Activated CD8-positive, alpha-beta T cell treated with anti-CD3 and anti-CD28 coated beads, Interleukin-2, amount 10 ng/mL, durations not matched to agents 7 days and 5 days (primary cell): ENCODE results near the gene CCDC142. TPM values are rescaled to one million over a fixed set of nuclear protein-coding genes. Genes with fewer than 3 reads are reported as not detected.
A peak's percentile ranks its signal among the peaks of the same experiment; 100 is the strongest.

Source experiments
- ATAC-seq: fragments of 150-1000 bp; cut with Tn5 transposase; one replicate; pipeline ENCODE4 v1.10.0; 2021; ENCODE audit warnings: moderate library complexity
- CTCF ChIA-PET: fragments of 350-600 bp; sonication (Branson Sonifier 250); formaldehyde crosslinking; loops from one replicate; lab custom pipeline; 2021; ENCODE audit warnings: antibody characterized with exemption; lab: Charles Lee
- POLR2A ChIA-PET: fragments of 350-600 bp; sonication (Branson Sonifier 250); formaldehyde crosslinking; loops from one replicate; lab custom pipeline; 2021; ENCODE audit warnings: antibody characterized with exemption; lab: Charles Lee
- DNase-seq: peaks from one replicate; pipeline ENCODE4 v3.0.0-alpha.2; 2020
- H3K27ac Mint-ChIP-seq: one replicate; pipeline ENCODE4 v1.8.0; 2021; ENCODE audit warnings: mild to moderate bottlenecking, mixed read lengths
- H3K27me3 Mint-ChIP-seq: one replicate; pipeline ENCODE4 v1.8.0; 2021; ENCODE audit warnings: low read depth, mixed read lengths
- H3K36me3 Mint-ChIP-seq: one replicate; pipeline ENCODE4 v1.8.0; 2021; ENCODE audit warnings: low read depth, mixed read lengths
- H3K4me1 Mint-ChIP-seq: one replicate; pipeline ENCODE4 v1.8.0; 2021; ENCODE audit warnings: low read depth, mixed read lengths
- H3K4me3 Mint-ChIP-seq: one replicate; pipeline ENCODE4 v1.8.0; 2021; ENCODE audit warnings: mild to moderate bottlenecking, mixed read lengths
- H3K9me3 Mint-ChIP-seq: one replicate; pipeline ENCODE4 v1.8.0; 2022; ENCODE audit warnings: mixed read lengths; ENCODE audit not compliant: insufficient read depth
- total RNA-seq, 2 experiments: library from RNA; stranded (reverse); gene quantifications; one replicate each; pipeline ENCODE4 v1.2.3, GENCODE V29; 2021

The CCDC142 gene
- total RNA-seq: 10 to 100 TPM; 22.5 to 26.7 TPM

- Mint-ChIP-seq H3K4me3 (peak within 1 kb of the TSS; percentile 100), H3K27me3 (no peaks in the 10 kb centered on the region), H3K4me1 (peaks cover 41% of the 10 kb centered on the region), H3K27ac (peak within 1 kb of the TSS; percentile 100), H3K9me3 (no peaks in the 10 kb centered on the region), H3K36me3 (peaks cover 43% of the 10 kb centered on the region)
- peak; percentile 97 for DNase-seq
- ChIA-PET POLR2A (interaction anchor here (0.6 to 4.1 kb wide), 16 partner anchors 8 to 1306 kb away, joined by 3 to 39 read pairs (median 6); partner anchors contain the start of genes AUP1, DQX1, HTRA2 and INO80B), CTCF (interaction anchor here (0.8 to 7.0 kb wide), 26 partner anchors 9 to 119 kb away, joined by 3 to 101 read pairs (median 7); partner anchors contain the start of genes AUP1, DQX1, HTRA2 and INO80B)
- ATAC-seq: peak; percentile 95
Measured at GRCh38 chr2:74482801-74483674, at the start of gene CCDC142, which contains the start of gene TTC31. Gene CCDC142 (minus strand): TSS chr2:74482998. CDS start chr2:74482837, 161 bp downstream. Gene TTC31 (plus strand): TSS chr2:74483081. CDS start chr2:74483096, 15 bp downstream.

GRCh38 chr2:74532222-74532621, 49.4 kb upstream of the CCDC142 start:
- CTCF ChIA-PET: interaction anchor here (0.7 to 5.0 kb wide), 32 partner anchors 8 to 282 kb away, joined by 3 to 76 read pairs (median 5); partner anchors contain the start of genes C2orf81, CCDC142, INO80B and LBX2
- peaks cover 4% of the 10 kb centered on the region for H3K27me3 Mint-ChIP-seq

GRCh38 chr2:74531666-74532065, 48.9 kb upstream of the CCDC142 start:
- Mint-ChIP-seq H3K4me3 (peak overlapping the region; percentile 95), H3K27me3 (no peaks in the 10 kb centered on the region), H3K9me3 (no peaks in the 10 kb centered on the region), H3K36me3 (peaks cover 48% of the 10 kb centered on the region), H3K27ac (peak overlapping the region; percentile 46), H3K4me1 (peaks cover 41% of the 10 kb centered on the region)
- ATAC-seq: no peak
- ChIA-PET CTCF (interaction anchor here (0.7 to 5.0 kb wide), 32 partner anchors 9 to 281 kb away, joined by 3 to 76 read pairs (median 5); partner anchors contain the start of genes C2orf81, CCDC142, INO80B and LBX2), POLR2A (interaction anchor here (0.8 to 5.1 kb wide), 14 partner anchors 8 to 77 kb away, joined by 3 to 33 read pairs (median 6); partner anchors contain the start of genes CCDC142, INO80B, MRPL53 and TTC31)
- no peak for DNase-seq

More at GRCh38 chr2:74532222-74532621, 49.4 kb upstream of the CCDC142 start:
- POLR2A ChIA-PET: interaction anchor here (0.8 to 5.1 kb wide), 9 partner anchors 19 to 78 kb away, joined by 3 to 33 read pairs (median 5); partner anchors contain the start of genes CCDC142, INO80B, MRPL53 and TTC31
- H3K9me3 Mint-ChIP-seq: no peaks in the 10 kb centered on the region
- H3K4me3 Mint-ChIP-seq: peak overlapping the region; percentile 95
- peaks cover 43% of the 10 kb centered on the region for H3K36me3 Mint-ChIP-seq
- H3K4me1 Mint-ChIP-seq: peaks cover 38% of the 10 kb centered on the region
- peak overlapping the region; percentile 46 for H3K27ac Mint-ChIP-seq
- no peak for ATAC-seq
- DNase-seq: no peak

GRCh38 chr2:74530239-74531187, 47.7 kb upstream of the CCDC142 start:
- peak; percentile 64 for DNase-seq
- no peaks in the 10 kb centered on the region for H3K27me3 Mint-ChIP-seq
- CTCF ChIA-PET: interaction anchor here (0.7 to 5.0 kb wide), 23 partner anchors 11 to 259 kb away, joined by 3 to 76 read pairs (median 7); partner anchors contain the start of genes CCDC142, INO80B, LBX2 and PCGF1
- H3K9me3 Mint-ChIP-seq: no peaks in the 10 kb centered on the region
- H3K4me1 Mint-ChIP-seq: peaks cover 50% of the 10 kb centered on the region
- peak overlapping the region; percentile 93 for H3K27ac Mint-ChIP-seq
- POLR2A ChIA-PET: interaction anchor here (0.6 to 5.1 kb wide), 24 partner anchors 8 to 383 kb away, joined by 3 to 33 read pairs (median 5); partner anchors contain the start of genes CCDC142, INO80B, MOB1A and MRPL53
- peak; percentile 24 for ATAC-seq
- H3K36me3 Mint-ChIP-seq: peaks cover 56% of the 10 kb centered on the region
- peak overlapping the region; percentile 95 for H3K4me3 Mint-ChIP-seq

GRCh38 chr2:74529357-74530238, 46.8 kb upstream of the CCDC142 start, which contains the start of the genes AUP1 and HTRA2:
Gene AUP1 (minus strand): TSS chr2:74529706. CDS start chr2:74529629, 77 bp downstream.
Gene HTRA2 (plus strand): TSS chr2:74529933. CDS start chr2:74530007, 74 bp downstream.
- Mint-ChIP-seq H3K27ac (peak within 1 kb of the TSS; percentile 93), H3K4me3 (peak within 1 kb of the TSS; percentile 95), H3K9me3 (no peaks in the 10 kb centered on the region), H3K36me3 (peaks cover 59% of the 10 kb centered on the region), H3K27me3 (no peaks in the 10 kb centered on the region), H3K4me1 (peaks cover 50% of the 10 kb centered on the region)
- ChIA-PET CTCF (interaction anchor here (0.8 to 5.0 kb wide), 15 partner anchors 10 to 74 kb away, joined by 3 to 76 read pairs (median 5); partner anchors contain the start of genes CCDC142, INO80B, LBX2 and PCGF1), POLR2A (interaction anchor here (0.7 to 5.1 kb wide), 24 partner anchors 9 to 558 kb away, joined by 3 to 33 read pairs (median 4); partner anchors contain the start of genes CCDC142, INO80B, LBX2 and MOB1A)
- ATAC-seq: peak; percentile 92
- DNase-seq: peak; percentile 97

- Mint-ChIP-seq H3K4me3 (peak overlapping the region; percentile 95), H3K27ac (peak overlapping the region; percentile 93), H3K36me3 (peaks cover 59% of the 10 kb centered on the region), H3K4me1 (peaks cover 50% of the 10 kb centered on the region), H3K9me3 (no peaks in the 10 kb centered on the region), H3K27me3 (no peaks in the 10 kb centered on the region)
- ATAC-seq (peak; percentile 7), DNase-seq (peak; percentile 50)
- ChIA-PET POLR2A (interaction anchor here (0.9 to 5.1 kb wide), 18 partner anchors 8 to 557 kb away, joined by 3 to 33 read pairs (median 5); partner anchors contain the start of genes CCDC142, INO80B, LBX2 and MRPL53), CTCF (interaction anchor here (0.8 to 5.0 kb wide), 11 partner anchors 9 to 73 kb away, joined by 3 to 76 read pairs (median 5); partner anchors contain the start of genes CCDC142, INO80B, LBX2 and PCGF1)
Measured at GRCh38 chr2:74528600-74529356, 46.0 kb upstream of the CCDC142 start.

GRCh38 chr2:74527741-74528140, 44.9 kb upstream of the CCDC142 start:
- ATAC-seq (no peak), DNase-seq (no peak)
- peaks cover 55% of the 10 kb centered on the region for H3K36me3 Mint-ChIP-seq
- H3K27ac Mint-ChIP-seq: peak overlapping the region; percentile 60
- H3K4me3 Mint-ChIP-seq: peak overlapping the region; percentile 95
- CTCF ChIA-PET: interaction anchor here (2.7 to 4.5 kb wide), 2 partner anchors 21 to 59 kb away, joined by 9 to 41 read pairs; partner anchors contain the start of gene PCGF1
- H3K4me1 Mint-ChIP-seq: peaks cover 54% of the 10 kb centered on the region
- no peaks in the 10 kb centered on the region for H3K9me3 Mint-ChIP-seq
- POLR2A ChIA-PET: interaction anchor here (1.9 to 5.1 kb wide), 2 partner anchors 46 kb away, joined by 7 to 33 read pairs; partner anchors contain the start of genes CCDC142 and TTC31
- H3K27me3 Mint-ChIP-seq: no peaks in the 10 kb centered on the region

GRCh38 chr2:74526649-74527230, 43.9 kb upstream of the CCDC142 start:
- CTCF ChIA-PET: interaction anchor here (1.0 to 4.5 kb wide), 5 partner anchors 10 to 60 kb away, joined by 3 to 41 read pairs (median 4); partner anchors contain the start of genes CCDC142 and TTC31
- H3K4me1 Mint-ChIP-seq: peaks cover 46% of the 10 kb centered on the region

More at GRCh38 chr2:74526649-74527230, 43.9 kb upstream of the CCDC142 start:
- Mint-ChIP-seq H3K27ac (no peak overlapping the region), H3K4me3 (no peak overlapping the region), H3K27me3 (peaks cover 7% of the 10 kb centered on the region), H3K9me3 (no peaks in the 10 kb centered on the region), H3K36me3 (peaks cover 45% of the 10 kb centered on the region)
- no peak for ATAC-seq
- POLR2A ChIA-PET: interaction anchor here (1.1 to 1.9 kb wide), 3 partner anchors 12 to 45 kb away, joined by 3 to 7 read pairs (median 4); partner anchors contain the start of genes CCDC142 and TTC31
- no peak for DNase-seq
